Colonic mucosa (tissue), 4 donors: Measurements from ENCODE around the gene NCOA3. TPM values are rescaled to one million over a fixed set of nuclear protein-coding genes. Genes with fewer than 3 reads are reported as not detected.

Source experiments
- DNase-seq: peaks from one replicate; pipeline ENCODE4 v3.0.0-alpha.2; 2020
- H3K27ac ChIP-seq: fragments of 200-600 bp; one replicate; pipeline ENCODE4 v1.8.0; 2021
- H3K27me3 ChIP-seq: fragments of 200-600 bp; one replicate; pipeline ENCODE4 v1.8.0; 2021
- H3K36me3 ChIP-seq: fragments of 200-600 bp; one replicate; pipeline ENCODE4 v1.8.0; 2021
- H3K4me1 ChIP-seq: fragments of 200-600 bp; one replicate; pipeline ENCODE4 v1.8.0; 2021; ENCODE audit warnings: mild to moderate bottlenecking
- H3K4me3 ChIP-seq: fragments of 200-600 bp; one replicate; pipeline ENCODE4 v1.8.0; 2021
- H3K9ac ChIP-seq, 2 donors: one replicate each; pipeline ENCODE4 v1.7.0; 2013; ENCODE audit warnings: control low read depth in 2 of 2, low read depth in 2 of 2, low read length in 2 of 2
- H3K9me3 ChIP-seq: fragments of 200-600 bp; one replicate; pipeline ENCODE4 v1.8.0; 2021
- CTCF ChIP-seq: fragments of 200-600 bp; IDR thresholded peaks from one replicate; pipeline ENCODE4 v1.8.0; 2022; ENCODE audit warnings: antibody characterized with exemption, mild to moderate bottlenecking
- intact Hi-C: fragments of 100-400 bp; cut with DNase I; formaldehyde crosslinking; loops from one replicate; pipeline ENCODE4 v1.14.1; 2022
- total RNA-seq, 2 donors: library from RNA; stranded (reverse); fragmentation: NEBNext Ultra II Directional in 1 of 2; extraction: Animal tissue kit (Norgen Biotek cat#: 25700) in 1 of 2; gene quantifications; one replicate each; pipeline ENCODE4 v1.2.1, GENCODE V29; 2021
- donor health status: healthy.
- donor health status: DM: no; HTN: no; CAD: no.
- donor health status: DM: no; HTN: no; CAD: no.

The NCOA3 gene
- total RNA-seq, 2 donors from 2014 or later, result 17.1 to 24.2 TPM

GRCh38 chr20:47645632-47646031, 143.9 kb downstream of the NCOA3 start:
- Histone ChIP-seq H3K9ac (no peak overlapping the region), H3K36me3 (peaks cover 11% of the 10 kb centered on the region), H3K4me1 (no peaks in the 10 kb centered on the region), H3K4me3 (no peak overlapping the region), H3K27ac (no peak overlapping the region), H3K27me3 (no peaks in the 10 kb centered on the region), H3K9me3 (no peaks in the 10 kb centered on the region)
- intact Hi-C loops, result no loop called here
- TF ChIP-seq CTCF, result no peak
- no peak for DNase-seq

- DNase-seq, result no peak
- H3K36me3 ChIP-seq, result peaks cover 11% of the 10 kb centered on the region
- no peak overlapping the region for H3K27ac ChIP-seq
- no peak overlapping the region for H3K9ac ChIP-seq
- H3K9me3 ChIP-seq, result no peaks in the 10 kb centered on the region
- H3K4me3 ChIP-seq, result no peak overlapping the region
- intact Hi-C loops, result no loop called here
- H3K4me1 ChIP-seq, result no peaks in the 10 kb centered on the region
- TF ChIP-seq CTCF, result no peak
- H3K27me3 ChIP-seq, result no peaks in the 10 kb centered on the region
These were observed 146.3 kb downstream of the NCOA3 start for GRCh38 chr20:47647994-47648393.

- no peak for TF ChIP-seq CTCF
- H3K4me3 ChIP-seq, result no peak overlapping the region
- intact Hi-C loops, result no loop called here
- no peak for DNase-seq
- H3K36me3 ChIP-seq, result peaks cover 14% of the 10 kb centered on the region
- no peak overlapping the region for H3K27ac ChIP-seq
- H3K4me1 ChIP-seq, result no peaks in the 10 kb centered on the region
- H3K9ac ChIP-seq, result no peak overlapping the region
- no peaks in the 10 kb centered on the region for H3K9me3 ChIP-seq
- no peaks in the 10 kb centered on the region for H3K27me3 ChIP-seq
These were observed 147.3 kb downstream of the NCOA3 start for GRCh38 chr20:47648943-47649342.

GRCh38 chr20:47652301-47652700, 150.6 kb downstream of the NCOA3 start:
- intact Hi-C loops, result no loop called here
- no peaks in the 10 kb centered on the region for H3K9me3 ChIP-seq
- H3K36me3 ChIP-seq, result peaks cover 16% of the 10 kb centered on the region
- TF ChIP-seq CTCF, result no peak
- no peak for DNase-seq
- H3K4me1 ChIP-seq, result no peaks in the 10 kb centered on the region
- no peak overlapping the region for H3K9ac ChIP-seq
- no peak overlapping the region for H3K4me3 ChIP-seq
- no peak overlapping the region for H3K27ac ChIP-seq
- no peaks in the 10 kb centered on the region for H3K27me3 ChIP-seq

- peaks cover 16% of the 10 kb centered on the region for H3K36me3 ChIP-seq
These were observed 151.1 kb downstream of the NCOA3 start for GRCh38 chr20:47652794-47653193.

More at GRCh38 chr20:47652794-47653193, 151.1 kb downstream of the NCOA3 start:
- H3K4me1 ChIP-seq, result no peaks in the 10 kb centered on the region
- H3K9ac ChIP-seq, result no peak overlapping the region
- intact Hi-C loops, result no loop called here
- no peak overlapping the region for H3K4me3 ChIP-seq
- no peak for DNase-seq
- no peaks in the 10 kb centered on the region for H3K27me3 ChIP-seq
- TF ChIP-seq CTCF, result no peak
- H3K27ac ChIP-seq, result no peak overlapping the region
- no peaks in the 10 kb centered on the region for H3K9me3 ChIP-seq
